Vagina (tissue), 2 donors: ENCODE data around the gene MTCL1.

Experiments
- POLR2AphosphoS5 ChIP-seq, 2 donors: sonication (generic); formaldehyde crosslinking; IDR thresholded peaks; one replicate each; pipeline ENCODE4 v1.9.0; 2017; ENCODE audit warnings: antibody characterized with exemption in 2 of 2, mild to moderate bottlenecking in 2 of 2, low read depth in 1 of 2; ENCODE audit not compliant: insufficient read depth in 1 of 2
- TF ChIP-seq, protein P1 (sequence below), 3 experiments: fragments of 450-650 bp in 2 of 3; fragments of 200-600 bp in 1 of 3; sonication (generic) in 1 of 3; IDR thresholded peaks; one replicate each; pipeline ENCODE4 v1.5.1; 2017 to 2019; ENCODE audit warnings: antibody characterized with exemption in 3 of 3, mild to moderate bottlenecking in 2 of 3, moderate library complexity in 2 of 3

DNA sequence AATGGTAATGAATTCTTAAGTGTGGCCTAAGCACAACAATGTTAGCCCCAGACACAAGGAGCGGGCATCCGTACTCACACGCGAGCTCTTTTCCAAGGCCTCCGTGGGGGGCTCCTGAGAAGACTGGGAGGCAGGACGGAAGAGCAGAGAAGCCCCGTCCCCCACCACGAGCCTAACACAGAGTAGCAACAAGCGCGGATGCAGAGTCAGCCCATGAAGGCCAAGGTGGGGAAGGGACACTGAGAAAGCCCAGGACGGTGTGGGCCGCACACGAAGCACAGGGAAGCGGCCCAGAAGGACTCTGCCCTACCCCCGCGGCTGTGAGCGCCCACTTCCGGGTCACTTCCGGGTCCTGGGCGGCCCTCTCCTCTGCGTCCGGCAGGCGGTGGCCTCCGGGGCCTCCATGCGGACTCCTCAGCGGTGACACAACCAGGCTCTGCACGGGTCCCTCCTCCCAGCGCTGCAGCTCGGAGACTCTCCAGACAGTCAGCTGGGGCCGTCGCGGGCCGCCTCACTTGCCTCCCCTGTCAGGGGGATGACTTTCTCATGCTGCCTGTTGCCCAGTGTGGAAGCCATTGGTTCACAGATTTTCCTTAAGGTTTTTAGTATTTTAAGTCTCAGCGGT, 151.5 kb downstream of the MTCL1 start:
- TF ChIP-seq, protein P1, sequence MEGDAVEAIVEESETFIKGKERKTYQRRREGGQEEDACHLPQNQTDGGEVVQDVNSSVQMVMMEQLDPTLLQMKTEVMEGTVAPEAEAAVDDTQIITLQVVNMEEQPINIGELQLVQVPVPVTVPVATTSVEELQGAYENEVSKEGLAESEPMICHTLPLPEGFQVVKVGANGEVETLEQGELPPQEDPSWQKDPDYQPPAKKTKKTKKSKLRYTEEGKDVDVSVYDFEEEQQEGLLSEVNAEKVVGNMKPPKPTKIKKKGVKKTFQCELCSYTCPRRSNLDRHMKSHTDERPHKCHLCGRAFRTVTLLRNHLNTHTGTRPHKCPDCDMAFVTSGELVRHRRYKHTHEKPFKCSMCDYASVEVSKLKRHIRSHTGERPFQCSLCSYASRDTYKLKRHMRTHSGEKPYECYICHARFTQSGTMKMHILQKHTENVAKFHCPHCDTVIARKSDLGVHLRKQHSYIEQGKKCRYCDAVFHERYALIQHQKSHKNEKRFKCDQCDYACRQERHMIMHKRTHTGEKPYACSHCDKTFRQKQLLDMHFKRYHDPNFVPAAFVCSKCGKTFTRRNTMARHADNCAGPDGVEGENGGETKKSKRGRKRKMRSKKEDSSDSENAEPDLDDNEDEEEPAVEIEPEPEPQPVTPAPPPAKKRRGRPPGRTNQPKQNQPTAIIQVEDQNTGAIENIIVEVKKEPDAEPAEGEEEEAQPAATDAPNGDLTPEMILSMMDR (IDR thresholded peaks at IDR 0.05) = no peak
- no peak for TF ChIP-seq POLR2AphosphoS5 (IDR thresholded peaks at IDR 0.05; ENCODE audit: insufficient read depth in 1 of 2, low read depth in 1 of 2)
